OCI-LY3 (cell line): ENCODE data around the gene FDX2.

Experiments used
- H2AFZ ChIP-seq: fragments of 200-600, 300-600 bp; shearing (Covaris generic); 2 replicates; pipeline ENCODE4 v1.6.0; 2014; ENCODE audit warnings: antibody characterized with exemption, low read depth, low read length
- H3K27ac ChIP-seq: fragments of 200-600, 300-600 bp; sonication (generic); 2 replicates; pipeline ENCODE4 v1.5.1; 2014; ENCODE audit warnings: mild to moderate bottlenecking, low read length, moderate library complexity, mixed read lengths
- H3K27me3 ChIP-seq: fragments of 200-600, 300-600 bp; sonication (generic); 2 replicates; pipeline ENCODE4 v1.6.1; 2014; ENCODE audit warnings: low read depth, low read length, mixed read lengths
- H3K36me3 ChIP-seq: fragments of 200-600, 300-600 bp; sonication (generic); replicated peaks from 2 replicates; pipeline ENCODE3; 2014; ENCODE audit warnings: low read depth, low read length, mixed read lengths
- H3K4me1 ChIP-seq: fragments of 300-600, 200-600 bp; sonication (generic); 2 replicates; pipeline ENCODE4 v1.6.1; 2014; ENCODE audit warnings: low read length, mixed read lengths
- H3K4me2 ChIP-seq: fragments of 200-600, 300-600 bp; sonication (generic); 2 replicates; pipeline ENCODE4 v1.6.1; 2014; ENCODE audit warnings: low read length, mixed read lengths
- H3K4me3 ChIP-seq: fragments of 300-600, 200-600 bp; sonication (generic); 2 replicates; pipeline ENCODE4 v1.5.1; 2014; ENCODE audit warnings: antibody characterized with exemption, mild to moderate bottlenecking, low read length, moderate library complexity
- H3K79me2 ChIP-seq: fragments of 300-600, 200-600 bp; shearing (Covaris generic); 2 replicates; pipeline ENCODE4 v1.6.1; 2014; ENCODE audit warnings: mild to moderate bottlenecking, low read length, mixed read lengths
- H3K9ac ChIP-seq: fragments of 300-600, 200-600 bp; shearing (Covaris generic); 2 replicates; pipeline ENCODE4 v1.6.0; 2014; ENCODE audit warnings: mild to moderate bottlenecking, low read length, moderate library complexity
- H3K9me3 ChIP-seq: fragments of 200-600, 300-600 bp; shearing (Covaris generic); 2 replicates; pipeline ENCODE4 v1.6.1; 2014; ENCODE audit warnings: low read length, mixed read lengths; ENCODE audit not compliant: insufficient read depth
- H4K20me1 ChIP-seq: fragments of 200-600, 300-600 bp; sonication (generic); 2 replicates; pipeline ENCODE4 v1.6.1; 2016; ENCODE audit warnings: low read length, mixed read lengths; ENCODE audit not compliant: insufficient read depth
- EZH2phosphoT487 ChIP-seq: fragments of 200-600 bp; shearing (Covaris generic); IDR thresholded peaks from 2 replicates; pipeline ENCODE4 v1.6.1; 2018; ENCODE audit warnings: antibody characterized with exemption, mixed run types, low read depth
- TF ChIP-seq, protein P1 (sequence below): fragments of 200-600, 300-600 bp; sonication (generic); IDR thresholded peaks from 2 replicates; pipeline ENCODE4 v1.5.1; 2014; ENCODE audit warnings: antibody characterized with exemption, low read length, low read depth

Gene FDX2

DNA sequence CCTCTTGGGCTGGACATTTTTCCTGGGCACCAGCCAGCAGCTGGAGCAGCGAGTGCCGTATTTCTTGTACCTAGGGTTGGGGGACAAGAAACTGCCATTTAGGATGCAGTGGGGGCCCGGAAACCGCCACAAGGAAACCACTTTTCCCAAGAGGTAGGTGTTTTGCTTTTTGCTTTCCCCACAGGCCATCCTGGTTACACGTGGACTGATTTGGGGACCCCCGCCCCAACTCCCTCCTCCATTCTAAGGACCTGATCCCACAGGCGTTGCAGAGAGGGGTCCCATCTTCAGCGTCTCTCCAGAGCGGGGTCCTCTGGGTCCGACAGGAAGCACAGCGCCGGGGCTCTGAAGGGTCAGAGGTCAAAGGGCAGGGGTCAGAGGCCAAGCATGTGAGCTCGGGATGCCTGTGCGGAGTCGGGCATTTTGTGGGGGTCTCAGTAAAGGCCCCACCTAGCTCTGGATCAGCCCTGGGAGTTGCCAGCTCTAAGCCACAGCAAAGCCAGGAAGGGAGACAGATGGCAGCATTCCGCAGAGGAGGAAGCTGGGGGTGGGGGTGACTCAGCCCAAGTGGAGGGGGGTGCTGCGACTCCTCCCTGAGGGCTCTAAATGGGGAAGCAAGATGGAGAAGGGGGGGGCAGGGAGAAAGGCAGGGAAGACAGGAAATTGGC, 10.5 kb downstream of the FDX2 start:
- Histone ChIP-seq H3K27ac (no peak overlapping the region), H3K36me3 (no peaks in the 10 kb centered on the region), H3K79me2 (no peaks in the 10 kb centered on the region), H3K4me3 (no peak overlapping the region), H3K4me1 (no peaks in the 10 kb centered on the region), H2AFZ (no peak overlapping the region), H3K4me2 (no peak overlapping the region), H3K9ac (no peak overlapping the region), H4K20me1 (no peaks in the 10 kb centered on the region), H3K27me3 (0 out of 2 replicates have a peak, but pooled peaks cover 2% of the 10 kb centered on the region), H3K9me3 (no peaks in the 10 kb centered on the region)
- TF ChIP-seq, protein P1, sequence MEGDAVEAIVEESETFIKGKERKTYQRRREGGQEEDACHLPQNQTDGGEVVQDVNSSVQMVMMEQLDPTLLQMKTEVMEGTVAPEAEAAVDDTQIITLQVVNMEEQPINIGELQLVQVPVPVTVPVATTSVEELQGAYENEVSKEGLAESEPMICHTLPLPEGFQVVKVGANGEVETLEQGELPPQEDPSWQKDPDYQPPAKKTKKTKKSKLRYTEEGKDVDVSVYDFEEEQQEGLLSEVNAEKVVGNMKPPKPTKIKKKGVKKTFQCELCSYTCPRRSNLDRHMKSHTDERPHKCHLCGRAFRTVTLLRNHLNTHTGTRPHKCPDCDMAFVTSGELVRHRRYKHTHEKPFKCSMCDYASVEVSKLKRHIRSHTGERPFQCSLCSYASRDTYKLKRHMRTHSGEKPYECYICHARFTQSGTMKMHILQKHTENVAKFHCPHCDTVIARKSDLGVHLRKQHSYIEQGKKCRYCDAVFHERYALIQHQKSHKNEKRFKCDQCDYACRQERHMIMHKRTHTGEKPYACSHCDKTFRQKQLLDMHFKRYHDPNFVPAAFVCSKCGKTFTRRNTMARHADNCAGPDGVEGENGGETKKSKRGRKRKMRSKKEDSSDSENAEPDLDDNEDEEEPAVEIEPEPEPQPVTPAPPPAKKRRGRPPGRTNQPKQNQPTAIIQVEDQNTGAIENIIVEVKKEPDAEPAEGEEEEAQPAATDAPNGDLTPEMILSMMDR: no peak
- TF ChIP-seq EZH2phosphoT487: no peak

DNA sequence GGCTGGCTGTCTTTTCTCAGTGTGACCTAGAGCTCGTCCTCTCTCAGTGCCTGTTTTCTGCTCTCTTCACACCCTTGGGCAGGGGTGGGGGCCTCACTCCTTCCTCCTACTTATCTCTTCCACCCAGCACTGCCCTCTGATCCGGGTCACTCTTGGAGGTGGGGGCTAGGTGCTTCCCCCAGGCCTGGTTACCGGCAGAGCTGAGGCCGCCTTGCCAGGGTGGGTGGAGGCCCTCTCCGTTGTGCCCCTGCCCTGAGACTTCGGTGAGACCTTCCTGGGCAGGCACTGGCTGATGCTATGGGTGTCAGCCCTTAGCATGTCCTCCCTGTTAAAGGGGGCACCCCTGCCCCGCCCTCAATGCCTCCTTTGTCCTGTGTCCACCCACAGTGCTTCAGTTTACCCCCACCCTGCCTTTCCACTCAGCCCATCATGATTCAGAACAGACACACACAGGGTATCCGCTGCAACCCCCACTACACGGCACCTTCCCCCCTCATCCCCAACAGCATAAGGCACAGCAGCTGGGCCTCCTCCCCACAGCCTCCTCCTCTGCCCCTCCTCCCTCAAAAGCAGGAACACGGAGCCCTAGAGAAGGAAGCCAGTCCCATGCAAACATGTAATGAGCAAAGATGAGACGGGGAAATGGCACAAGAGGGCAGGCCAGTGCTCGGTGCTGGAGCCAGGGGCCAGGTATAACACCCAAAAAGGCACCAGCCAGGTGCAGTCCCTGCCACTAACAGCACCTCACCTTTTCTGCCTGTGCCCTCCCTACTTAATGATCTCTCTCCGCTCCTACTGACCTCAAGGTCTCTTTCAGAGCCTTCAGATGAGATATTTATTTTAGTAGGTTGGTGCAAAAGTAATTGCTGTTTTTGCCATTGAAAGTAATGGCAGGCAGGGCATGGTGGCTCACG, 16.0 kb downstream of the FDX2 start:
- TF ChIP-seq, protein P1: no peak
- TF ChIP-seq EZH2phosphoT487: no peak
- 0 out of 2 replicates have a peak overlapping the region, but pooled peaks have one; percentile 5 for H3K4me2 ChIP-seq
- no peak overlapping the region for H3K9ac ChIP-seq
- no peaks in the 10 kb centered on the region; the same call in 1 of the 2 replicates for H3K4me1 ChIP-seq
- no peaks in the 10 kb centered on the region for H3K9me3 ChIP-seq
- no peaks in the 10 kb centered on the region for H4K20me1 ChIP-seq
- H2AFZ ChIP-seq: peak overlapping the region; percentile 0; the same call in 1 of the 2 replicates
- no peaks in the 10 kb centered on the region for H3K79me2 ChIP-seq
- 0 out of 2 replicates have a peak, but pooled peaks cover 2% of the 10 kb centered on the region for H3K27me3 ChIP-seq
- no peak overlapping the region for H3K27ac ChIP-seq
- H3K4me3 ChIP-seq: no peak overlapping the region
- H3K36me3 ChIP-seq: no peaks in the 10 kb centered on the region

DNA sequence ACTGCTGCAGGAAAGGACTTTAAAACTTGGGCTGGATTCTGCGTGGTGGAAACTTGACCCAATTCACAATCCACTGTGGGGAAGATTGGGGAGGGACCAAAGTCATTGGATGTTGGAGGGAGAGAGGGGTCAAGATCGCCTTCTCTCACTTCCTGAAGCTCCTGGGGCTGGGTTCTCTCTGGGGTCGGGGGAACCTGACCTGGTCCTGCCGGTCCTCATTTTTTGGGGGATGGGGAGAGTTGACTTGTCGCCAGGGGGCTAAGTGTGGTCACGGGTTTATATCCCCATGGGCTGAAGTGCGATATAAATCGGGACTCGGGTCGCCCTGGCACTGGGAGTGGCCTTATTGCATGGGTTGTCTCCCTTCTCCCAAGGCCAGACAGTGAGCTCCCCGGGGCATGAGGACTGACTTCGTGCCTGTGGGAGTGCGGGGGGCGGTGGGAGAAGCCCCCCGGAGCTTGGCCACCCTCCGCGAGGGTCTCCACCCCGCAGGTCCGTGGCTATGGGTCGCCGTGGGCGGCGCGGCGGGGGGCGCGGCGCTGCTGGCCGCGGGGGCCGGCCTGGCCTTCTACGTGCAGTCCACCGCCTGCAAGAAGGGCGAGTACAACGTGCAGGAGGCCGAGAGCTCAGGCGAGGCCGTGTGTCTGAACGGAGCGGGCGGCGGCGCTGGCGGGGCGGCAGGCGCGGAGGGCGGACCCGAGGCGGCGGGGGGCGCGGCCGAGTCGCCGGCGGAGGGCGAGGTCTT, 19.8 kb downstream of the FDX2 start:
- peaks cover 8% of the 10 kb centered on the region for H3K36me3 ChIP-seq
- no peak overlapping the region for H2AFZ ChIP-seq
- no peaks in the 10 kb centered on the region for H3K9me3 ChIP-seq
- H3K4me2 ChIP-seq: no peak overlapping the region
- no peaks in the 10 kb centered on the region; the same call in 1 of the 2 replicates for H3K4me1 ChIP-seq
- no peaks in the 10 kb centered on the region for H3K27me3 ChIP-seq
- H3K9ac ChIP-seq: no peak overlapping the region
- H3K27ac ChIP-seq: no peak overlapping the region
- H3K79me2 ChIP-seq: no peaks in the 10 kb centered on the region
- no peak overlapping the region for H3K4me3 ChIP-seq
- no peak for TF ChIP-seq EZH2phosphoT487
- TF ChIP-seq, protein P1: no peak
- no peaks in the 10 kb centered on the region for H4K20me1 ChIP-seq
